HepG2 (cell line): ENCODE results near the gene SLC12A3. TPM values are rescaled to one million over a fixed set of nuclear protein-coding genes. Genes with fewer than 3 reads are reported as not detected.

ENCODE experiments used
- ELF3 ChIP-seq: IDR thresholded peaks from 2 replicates; pipeline ENCODE4 v1.6.1; 2016; ENCODE audit warnings: missing genetic modification reagents, missing compliant biosample characterization
- GABPB1 ChIP-seq: IDR thresholded peaks from 2 replicates; pipeline ENCODE4 v1.6.1; 2016; ENCODE audit warnings: mild to moderate bottlenecking, missing genetic modification reagents, moderate library complexity, missing compliant biosample characterization
- HBP1 ChIP-seq: IDR thresholded peaks from 2 replicates; pipeline ENCODE4 v1.6.1; 2016; ENCODE audit warnings: low read depth, control low read depth
- KDM4B ChIP-seq: sonication (generic); formaldehyde crosslinking; IDR thresholded peaks from 2 replicates; pipeline ENCODE4 v1.4.0; 2020; ENCODE audit warnings: missing genetic modification reagents
- MAFF ChIP-seq: IDR thresholded peaks from 2 replicates; pipeline ENCODE4 v1.6.1; 2011; ENCODE audit warnings: low read depth, low read length, improper control_type of control experiment
- NR2F6 ChIP-seq, 2 experiments: IDR thresholded peaks; 2 replicates each; pipeline ENCODE4 v1.6.1; 2016; ENCODE audit warnings: antibody characterized with exemption in 1 of 2, mild to moderate bottlenecking in 1 of 2
- RAD21 ChIP-seq: fragments of 450-650 bp; formaldehyde crosslinking; IDR thresholded peaks from 2 replicates; pipeline ENCODE4 v1.5.0; 2020; ENCODE audit warnings: mild to moderate bottlenecking
- SAP130 ChIP-seq: IDR thresholded peaks from 2 replicates; pipeline ENCODE4 v1.6.1; 2016; ENCODE audit warnings: low read depth
- SNAPC5 ChIP-seq: sonication (generic); formaldehyde crosslinking; IDR thresholded peaks from 2 replicates; pipeline ENCODE4 v1.8.1; 2023; ENCODE audit warnings: mild to moderate bottlenecking, missing genetic modification reagents, borderline replicate concordance
- SP2 ChIP-seq: sonication (generic); formaldehyde crosslinking; IDR thresholded peaks from 2 replicates; pipeline ENCODE4 v1.5.1; 2020; ENCODE audit warnings: mild to moderate bottlenecking, missing genetic modification reagents
- YEATS4 ChIP-seq: sonication (generic); formaldehyde crosslinking; IDR thresholded peaks from 2 replicates; pipeline ENCODE4 v1.4.0; 2020; ENCODE audit warnings: missing genetic modification reagents, borderline replicate concordance
- ZBED4 ChIP-seq: sonication (generic); formaldehyde crosslinking; IDR thresholded peaks from 2 replicates; pipeline ENCODE4 v1.4.0; 2020; ENCODE audit warnings: missing genetic modification reagents, borderline replicate concordance
- ZFP90 ChIP-seq: sonication (generic); formaldehyde crosslinking; IDR thresholded peaks from 2 replicates; pipeline ENCODE4 v1.8.0; 2022; ENCODE audit warnings: missing genetic modification reagents, mild to moderate bottlenecking, inconsistent platforms, borderline replicate concordance
- ZNF335 ChIP-seq: sonication (generic); formaldehyde crosslinking; IDR thresholded peaks from 2 replicates; pipeline ENCODE4 v1.4.0; 2020; ENCODE audit warnings: missing genetic modification reagents
- ZNF605 ChIP-seq: sonication (generic); formaldehyde crosslinking; IDR thresholded peaks from 2 replicates; pipeline ENCODE4 v1.8.0; 2022; ENCODE audit warnings: mild to moderate bottlenecking, missing genetic modification reagents
- ZNF644 ChIP-seq: IDR thresholded peaks from 2 replicates; pipeline ENCODE4 v1.6.1; 2016; ENCODE audit warnings: low read depth
- polyA plus RNA-seq, 8 experiments: library from polyadenylated mRNA; depleted of rRNA in 3 of 8; stranded (reverse) in 7 of 8; unstranded in 1 of 8; fragments of >200 nt; fragmentation: Illumina TruSeq in 4 of 8; extraction: Trizol in 4 of 8; gene quantifications; 2 replicates each; pipeline versions ENCODE4 v1.2.1 to v1.2.3, GENCODE V29; 2011 to 2016; ENCODE audit warnings: low read depth in 4 of 8, missing spikeins in 1 of 8, mixed read lengths in 1 of 8; ENCODE audit not compliant: insufficient read depth in 1 of 8
- total RNA-seq, 5 experiments: library from RNA; depleted of rRNA; stranded (reverse); fragments of >200 nt; fragmentation: Illumina TruSeq; extraction: Trizol; gene quantifications; 2 replicates each; pipeline ENCODE4 v1.2.3, GENCODE V29; 2016; ENCODE audit warnings: low read depth in 1 of 5
- TF ChIP-seq, protein P1 (sequence below): sonication (generic); formaldehyde crosslinking; IDR thresholded peaks from 2 replicates; pipeline ENCODE4 v1.5.0; 2020; ENCODE audit warnings: mild to moderate bottlenecking, missing genetic modification reagents, borderline replicate concordance
- TF ChIP-seq, protein P2 (sequence below): sonication (generic); formaldehyde crosslinking; IDR thresholded peaks from 2 replicates; pipeline ENCODE4 v1.5.1; 2020; ENCODE audit warnings: missing genetic modification reagents, mild to moderate bottlenecking, borderline replicate concordance

Gene SLC12A3
- total and polyA plus RNA-seq, 2 of the 13 experiments (the other 11 are each of a cell fraction or from before 2014, with no cell fraction given): 6.2 TPM; not detected in 1

DNA sequence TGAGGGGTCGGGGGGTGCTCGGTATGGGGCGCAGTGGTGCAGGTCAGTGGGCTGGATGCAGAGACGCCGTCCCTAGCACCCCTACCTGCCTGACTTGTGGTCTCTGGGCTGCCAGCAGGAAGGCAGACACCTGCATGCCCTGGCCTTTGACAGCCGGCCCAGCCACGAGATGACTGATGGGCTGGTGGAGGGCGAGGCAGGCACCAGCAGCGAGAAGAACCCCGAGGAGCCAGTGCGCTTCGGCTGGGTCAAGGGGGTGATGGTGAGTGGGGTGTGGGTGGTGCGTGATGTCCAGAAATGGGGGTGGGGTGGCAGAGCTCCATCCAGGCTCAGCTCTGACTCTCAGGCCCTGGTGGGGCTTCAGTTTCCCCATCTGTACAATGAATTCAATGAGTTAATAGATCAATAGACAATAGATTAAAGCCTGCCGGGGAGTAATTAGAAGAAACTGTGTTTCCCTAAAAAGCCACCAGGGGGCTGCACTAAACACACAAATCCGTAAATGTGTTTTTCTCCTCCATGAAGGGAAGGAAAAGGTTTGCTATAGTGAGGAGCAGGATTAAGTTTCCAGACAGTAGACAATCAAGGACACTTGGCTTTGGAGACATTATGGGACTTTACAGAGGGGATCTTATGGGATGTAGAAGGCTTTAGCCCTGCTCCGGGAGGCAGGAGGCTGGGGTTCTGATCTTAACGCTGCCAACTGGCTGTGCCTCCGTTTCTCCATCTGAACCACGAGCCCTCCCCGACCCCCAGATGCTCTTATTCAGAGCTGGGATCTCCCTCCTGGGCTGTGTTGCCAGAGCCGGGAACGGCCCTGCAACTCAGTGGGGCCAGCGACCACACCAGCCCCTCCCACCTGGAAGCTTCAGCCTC is 2.2 kb downstream of the SLC12A3 start (continued):
- TF ChIP-seq, protein P1, sequence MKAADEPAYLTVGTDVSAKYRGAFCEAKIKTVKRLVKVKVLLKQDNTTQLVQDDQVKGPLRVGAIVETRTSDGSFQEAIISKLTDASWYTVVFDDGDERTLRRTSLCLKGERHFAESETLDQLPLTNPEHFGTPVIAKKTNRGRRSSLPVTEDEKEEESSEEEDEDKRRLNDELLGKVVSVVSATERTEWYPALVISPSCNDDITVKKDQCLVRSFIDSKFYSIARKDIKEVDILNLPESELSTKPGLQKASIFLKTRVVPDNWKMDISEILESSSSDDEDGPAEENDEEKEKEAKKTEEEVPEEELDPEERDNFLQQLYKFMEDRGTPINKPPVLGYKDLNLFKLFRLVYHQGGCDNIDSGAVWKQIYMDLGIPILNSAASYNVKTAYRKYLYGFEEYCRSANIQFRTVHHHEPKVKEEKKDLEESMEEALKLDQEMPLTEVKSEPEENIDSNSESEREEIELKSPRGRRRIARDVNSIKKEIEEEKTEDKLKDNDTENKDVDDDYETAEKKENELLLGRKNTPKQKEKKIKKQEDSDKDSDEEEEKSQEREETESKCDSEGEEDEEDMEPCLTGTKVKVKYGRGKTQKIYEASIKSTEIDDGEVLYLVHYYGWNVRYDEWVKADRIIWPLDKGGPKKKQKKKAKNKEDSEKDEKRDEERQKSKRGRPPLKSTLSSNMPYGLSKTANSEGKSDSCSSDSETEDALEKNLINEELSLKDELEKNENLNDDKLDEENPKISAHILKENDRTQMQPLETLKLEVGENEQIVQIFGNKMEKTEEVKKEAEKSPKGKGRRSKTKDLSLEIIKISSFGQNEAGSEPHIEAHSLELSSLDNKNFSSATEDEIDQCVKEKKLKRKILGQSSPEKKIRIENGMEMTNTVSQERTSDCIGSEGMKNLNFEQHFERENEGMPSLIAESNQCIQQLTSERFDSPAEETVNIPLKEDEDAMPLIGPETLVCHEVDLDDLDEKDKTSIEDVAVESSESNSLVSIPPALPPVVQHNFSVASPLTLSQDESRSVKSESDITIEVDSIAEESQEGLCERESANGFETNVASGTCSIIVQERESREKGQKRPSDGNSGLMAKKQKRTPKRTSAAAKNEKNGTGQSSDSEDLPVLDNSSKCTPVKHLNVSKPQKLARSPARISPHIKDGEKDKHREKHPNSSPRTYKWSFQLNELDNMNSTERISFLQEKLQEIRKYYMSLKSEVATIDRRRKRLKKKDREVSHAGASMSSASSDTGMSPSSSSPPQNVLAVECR (CRISPR knock-in tag): peak; percentile 31; the same call in 1 of the 2 replicates
- 0 out of 2 replicates have a peak, but pooled peaks have one; percentile 22 for TF ChIP-seq KDM4B
- TF ChIP-seq MAFF: no peak
- no peak; the same call in 1 of the 2 replicates for TF ChIP-seq ZFP90 (CRISPR knock-in tag)
- 0 out of 2 replicates have a peak, but pooled peaks have one; percentile 9 for TF ChIP-seq SAP130
- peak; percentile 30; the same call in 1 of the 2 replicates for TF ChIP-seq ZNF605 (CRISPR knock-in tag)
- no peak for TF ChIP-seq NR2F6 (IDR thresholded peaks at IDR 0.05)
- TF ChIP-seq NR2F6 (CRISPR knock-in tag; IDR thresholded peaks at IDR 0.05): 0 out of 2 replicates have a peak, but pooled peaks have one; percentile 9
- peak; percentile 7; the same call in 1 of the 2 replicates for TF ChIP-seq SP2
- TF ChIP-seq, protein P2, sequence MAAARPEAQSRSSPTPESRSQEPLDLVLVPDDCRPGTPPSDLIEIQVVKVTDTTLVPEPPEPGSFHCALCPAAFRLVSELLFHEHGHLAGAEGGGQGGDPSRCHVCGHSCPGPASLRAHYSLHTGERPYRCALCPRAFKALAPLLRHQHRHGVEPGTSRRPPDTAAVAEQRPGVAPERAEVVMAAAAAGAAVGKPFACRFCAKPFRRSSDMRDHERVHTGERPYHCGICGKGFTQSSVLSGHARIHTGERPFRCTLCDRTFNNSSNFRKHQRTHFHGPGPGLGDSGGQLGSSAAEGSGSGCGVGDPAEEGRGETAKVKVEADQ (CRISPR knock-in tag): no peak
- 0 out of 2 replicates have a peak, but pooled peaks have one; percentile 24 for TF ChIP-seq ZNF335 (CRISPR knock-in tag)
- no peak for TF ChIP-seq ZNF644 (CRISPR knock-in tag)
- no peak for TF ChIP-seq SNAPC5
- peak; percentile 59 for TF ChIP-seq RAD21 (CRISPR knock-in tag)
- TF ChIP-seq HBP1 (CRISPR knock-in tag): no peak
- TF ChIP-seq ELF3 (CRISPR knock-in tag): peak; percentile 36; the same call in 1 of the 2 replicates
- no peak for TF ChIP-seq YEATS4 (CRISPR knock-in tag)
- TF ChIP-seq ZBED4 (CRISPR knock-in tag): 0 out of 2 replicates have a peak, but pooled peaks have one; percentile 35
- 0 out of 2 replicates have a peak, but pooled peaks have one; percentile 19 for TF ChIP-seq GABPB1 (CRISPR knock-in tag)
